WI38 (cell line): ENCODE measurements around the gene LSAMP.

Experiments used
- H3K4me3 ChIP-seq: 2 replicates; pipeline ENCODE4 v1.5.1; 2011; ENCODE audit warnings: low read depth, mild to moderate bottlenecking, control low read depth, low read length
- TF ChIP-seq, protein P1 (sequence below): IDR thresholded peaks from 2 replicates; pipeline ENCODE4 v1.5.1; 2012; ENCODE audit warnings: low read depth, mild to moderate bottlenecking, control low read depth, low read length

Gene LSAMP

GRCh38 chr3:115928376-115928775, 516.9 kb downstream of the LSAMP start:
- no peak overlapping the region for H3K4me3 ChIP-seq
- TF ChIP-seq, protein P1, sequence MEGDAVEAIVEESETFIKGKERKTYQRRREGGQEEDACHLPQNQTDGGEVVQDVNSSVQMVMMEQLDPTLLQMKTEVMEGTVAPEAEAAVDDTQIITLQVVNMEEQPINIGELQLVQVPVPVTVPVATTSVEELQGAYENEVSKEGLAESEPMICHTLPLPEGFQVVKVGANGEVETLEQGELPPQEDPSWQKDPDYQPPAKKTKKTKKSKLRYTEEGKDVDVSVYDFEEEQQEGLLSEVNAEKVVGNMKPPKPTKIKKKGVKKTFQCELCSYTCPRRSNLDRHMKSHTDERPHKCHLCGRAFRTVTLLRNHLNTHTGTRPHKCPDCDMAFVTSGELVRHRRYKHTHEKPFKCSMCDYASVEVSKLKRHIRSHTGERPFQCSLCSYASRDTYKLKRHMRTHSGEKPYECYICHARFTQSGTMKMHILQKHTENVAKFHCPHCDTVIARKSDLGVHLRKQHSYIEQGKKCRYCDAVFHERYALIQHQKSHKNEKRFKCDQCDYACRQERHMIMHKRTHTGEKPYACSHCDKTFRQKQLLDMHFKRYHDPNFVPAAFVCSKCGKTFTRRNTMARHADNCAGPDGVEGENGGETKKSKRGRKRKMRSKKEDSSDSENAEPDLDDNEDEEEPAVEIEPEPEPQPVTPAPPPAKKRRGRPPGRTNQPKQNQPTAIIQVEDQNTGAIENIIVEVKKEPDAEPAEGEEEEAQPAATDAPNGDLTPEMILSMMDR, result no peak

- TF ChIP-seq, protein P1, result no peak
- no peak overlapping the region for H3K4me3 ChIP-seq
Measured at GRCh38 chr3:115927197-115927596, 518.1 kb downstream of the LSAMP start.

GRCh38 chr3:115922681-115923347, 522.5 kb downstream of the LSAMP start:
- TF ChIP-seq, protein P1, result 0 out of 2 replicates have a peak, but pooled peaks have one; percentile 24
- no peak overlapping the region for H3K4me3 ChIP-seq

DNA sequence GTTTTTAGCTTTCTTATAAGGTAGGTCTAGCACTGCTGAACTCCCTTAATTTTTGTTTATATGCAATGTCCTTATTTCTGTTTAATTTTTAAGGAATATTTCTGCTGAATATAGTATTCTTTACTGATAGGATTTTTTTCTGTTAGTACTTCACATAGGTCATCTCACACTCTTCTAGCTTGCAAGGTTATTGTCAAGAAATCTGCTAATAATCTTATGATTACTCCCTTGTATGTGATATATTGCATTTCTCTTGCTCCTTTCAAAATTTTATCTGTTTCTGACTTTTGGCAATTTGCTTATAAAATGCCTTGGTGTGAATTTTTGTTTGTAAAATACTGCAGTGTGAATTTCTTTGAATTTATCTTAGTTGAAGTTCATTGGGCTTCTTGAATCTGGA, 523.6 kb downstream of the LSAMP start:
- TF ChIP-seq, protein P1, result no peak
- H3K4me3 ChIP-seq, result no peak overlapping the region

GRCh38 chr3:115918900-115919299, 526.4 kb downstream of the LSAMP start:
- TF ChIP-seq, protein P1, result no peak
- H3K4me3 ChIP-seq, result no peak overlapping the region

GRCh38 chr3:115916866-115917265, 528.4 kb downstream of the LSAMP start:
- TF ChIP-seq, protein P1, result no peak

GRCh38 chr3:115915061-115915460, 530.2 kb downstream of the LSAMP start:
- TF ChIP-seq, protein P1, result no peak
- H3K4me3 ChIP-seq, result no peak overlapping the region

More at GRCh38 chr3:115916866-115917265, 528.4 kb downstream of the LSAMP start:
- H3K4me3 ChIP-seq, result no peak overlapping the region
